HUES6 (cell line): ENCODE measurements around the gene RIN3.

Experiments used
- H3K27ac ChIP-seq: 2 replicates; pipeline ENCODE4 v1.7.0; 2013; ENCODE audit warnings: low read depth, mild to moderate bottlenecking, low read length, inconsistent platforms
- H3K27me3 ChIP-seq: 2 replicates; pipeline ENCODE4 v1.6.1; 2013; ENCODE audit warnings: low read length; ENCODE audit not compliant: control insufficient read depth, insufficient read depth
- H3K36me3 ChIP-seq: 2 replicates; pipeline ENCODE4 v1.6.1; 2013; ENCODE audit warnings: low read length; ENCODE audit not compliant: control insufficient read depth, insufficient read depth
- H3K4me1 ChIP-seq: 2 replicates; pipeline ENCODE4 v1.6.1; 2013; ENCODE audit warnings: low read length; ENCODE audit not compliant: control insufficient read depth, insufficient read depth
- H3K4me3 ChIP-seq: 2 replicates; pipeline ENCODE4 v1.5.1; 2013; ENCODE audit warnings: low read depth, low read length
- H3K9ac ChIP-seq: one replicate; pipeline ENCODE4 v1.6.1; 2013; ENCODE audit warnings: mild to moderate bottlenecking, low read length
- H3K9me3 ChIP-seq: 2 replicates; pipeline ENCODE4 v1.6.1; 2013; ENCODE audit warnings: low read depth, low read length; ENCODE audit not compliant: control insufficient read depth, insufficient read depth

Gene RIN3

DNA sequence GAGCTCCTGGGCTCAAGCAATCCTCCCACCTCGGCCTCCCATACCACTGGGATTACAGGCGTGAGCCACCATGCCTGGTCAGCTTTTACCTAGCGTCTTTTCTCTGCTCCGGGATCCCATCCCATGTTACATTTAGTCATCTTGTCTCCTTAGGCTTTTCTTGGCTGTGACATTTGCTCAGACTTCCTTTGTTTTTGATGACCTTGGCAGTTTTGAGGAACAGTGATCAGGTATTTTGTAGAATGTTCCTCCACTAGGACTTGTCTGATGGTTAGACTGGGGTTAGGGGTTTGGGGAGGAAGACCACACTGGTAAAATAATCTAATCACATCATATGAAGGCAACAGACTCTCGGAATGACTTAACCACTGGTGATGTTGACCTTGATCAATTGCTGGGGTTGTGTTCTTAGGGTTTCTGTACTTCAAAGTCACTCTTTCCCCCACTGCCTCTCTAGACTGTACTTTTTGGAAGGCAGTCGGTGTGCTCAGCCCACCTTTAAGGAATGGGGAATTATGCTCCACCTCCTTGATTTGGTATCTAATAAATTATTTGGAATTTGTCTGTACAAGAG, 48.4 kb downstream of the RIN3 start:
- no peak overlapping the region for H3K27ac ChIP-seq
- no peaks in the 10 kb centered on the region for H3K4me1 ChIP-seq
- no peak overlapping the region for H3K4me3 ChIP-seq
- no peaks in the 10 kb centered on the region for H3K27me3 ChIP-seq
- peaks cover 8% of the 10 kb centered on the region for H3K9me3 ChIP-seq
- H3K36me3 ChIP-seq: no peaks in the 10 kb centered on the region
- no peak overlapping the region for H3K9ac ChIP-seq

DNA sequence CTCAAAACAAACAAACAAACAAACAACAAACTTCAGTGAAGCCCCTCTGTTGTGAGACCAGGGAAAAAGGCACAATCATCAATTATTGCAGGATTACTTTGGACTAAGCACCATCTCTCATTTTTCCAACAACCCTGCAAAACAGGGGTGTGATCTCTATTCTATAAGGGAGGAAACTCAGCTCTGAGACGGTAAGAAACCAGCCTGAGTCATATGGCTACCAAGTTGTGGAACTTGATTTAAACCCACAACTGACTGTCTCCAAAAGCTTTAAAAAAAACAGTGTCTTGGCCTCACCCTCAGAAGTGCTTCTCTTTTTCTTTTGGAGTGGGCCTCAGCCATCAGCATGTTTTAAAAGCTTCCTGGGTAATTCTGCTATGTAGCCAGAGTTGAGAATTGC, 49.8 kb downstream of the RIN3 start:
- H3K27ac ChIP-seq: no peak overlapping the region
- no peaks in the 10 kb centered on the region for H3K27me3 ChIP-seq
- H3K4me1 ChIP-seq: no peaks in the 10 kb centered on the region
- no peaks in the 10 kb centered on the region for H3K36me3 ChIP-seq
- H3K4me3 ChIP-seq: no peak overlapping the region
- no peak overlapping the region for H3K9ac ChIP-seq
- peaks cover 13% of the 10 kb centered on the region for H3K9me3 ChIP-seq

DNA sequence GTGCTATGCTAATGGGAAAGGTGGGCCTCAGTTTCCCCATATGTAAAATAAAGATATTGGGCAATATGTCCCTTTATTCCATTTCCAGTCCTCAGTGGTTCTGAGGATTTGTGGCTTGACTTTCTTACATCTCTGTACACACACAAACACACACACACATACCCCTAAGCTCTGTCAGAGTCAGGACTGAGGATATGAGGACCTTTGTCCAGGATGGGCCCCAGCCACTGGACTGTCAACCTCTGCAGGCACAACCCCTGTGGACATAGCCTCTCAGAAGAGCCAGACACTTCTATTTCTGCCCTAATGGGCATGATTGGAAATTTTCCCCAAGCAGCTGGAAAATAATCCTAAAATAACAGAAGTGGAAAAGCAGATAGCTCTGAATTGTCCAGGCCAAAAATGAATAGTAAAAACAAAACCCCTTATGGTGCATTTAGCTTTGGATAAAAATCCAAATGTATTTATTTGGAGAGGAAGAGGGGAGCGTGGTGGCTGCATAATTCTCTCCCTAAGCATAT, 50.2 kb downstream of the RIN3 start:
- Histone ChIP-seq H3K27ac (no peak overlapping the region), H3K9ac (no peak overlapping the region)

DNA sequence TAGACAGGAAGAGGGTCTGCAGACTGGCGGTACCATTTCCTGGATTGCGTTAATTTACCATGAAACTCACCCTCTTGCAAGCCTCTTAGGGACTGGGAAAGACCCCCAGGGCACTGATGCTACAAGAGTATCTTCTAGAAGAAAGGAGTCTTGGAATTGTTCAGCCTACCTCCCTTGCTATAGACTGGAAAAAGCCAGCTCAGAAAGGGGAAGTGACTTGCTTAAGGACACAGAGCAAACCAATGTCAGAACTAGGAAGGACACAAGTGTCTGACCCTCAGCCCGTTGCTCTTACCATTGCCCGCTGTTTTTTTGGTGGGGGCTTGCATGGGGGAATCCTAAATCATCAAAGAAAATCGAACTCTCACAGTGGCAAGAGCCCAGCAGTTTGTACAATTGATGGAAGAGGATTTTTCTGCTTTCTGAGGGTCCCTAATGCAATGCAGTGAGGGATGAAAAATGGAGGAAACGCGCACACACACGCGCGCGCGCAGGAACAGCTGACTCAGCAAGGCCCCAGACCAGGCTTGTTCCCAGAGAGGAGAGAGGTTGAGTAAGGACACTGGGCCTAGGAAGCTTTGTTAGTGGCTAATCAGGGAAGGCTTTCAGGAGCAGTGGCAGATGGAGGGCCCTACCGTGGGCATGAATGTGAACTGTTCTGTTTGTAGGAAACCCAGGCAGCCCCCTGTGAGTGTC, 50.9 kb downstream of the RIN3 start:
- Histone ChIP-seq H3K4me3 (no peak overlapping the region), H3K36me3 (no peaks in the 10 kb centered on the region), H3K9me3 (peaks cover 13% of the 10 kb centered on the region), H3K4me1 (no peaks in the 10 kb centered on the region), H3K27me3 (no peaks in the 10 kb centered on the region), H3K27ac (no peak overlapping the region), H3K9ac (no peak overlapping the region)

More for the DNA sequence above, 50.2 kb downstream of the RIN3 start:
- H3K4me3 ChIP-seq: no peak overlapping the region
- peaks cover 13% of the 10 kb centered on the region for H3K9me3 ChIP-seq
- H3K36me3 ChIP-seq: no peaks in the 10 kb centered on the region
- H3K27me3 ChIP-seq: no peaks in the 10 kb centered on the region
- no peaks in the 10 kb centered on the region for H3K4me1 ChIP-seq

DNA sequence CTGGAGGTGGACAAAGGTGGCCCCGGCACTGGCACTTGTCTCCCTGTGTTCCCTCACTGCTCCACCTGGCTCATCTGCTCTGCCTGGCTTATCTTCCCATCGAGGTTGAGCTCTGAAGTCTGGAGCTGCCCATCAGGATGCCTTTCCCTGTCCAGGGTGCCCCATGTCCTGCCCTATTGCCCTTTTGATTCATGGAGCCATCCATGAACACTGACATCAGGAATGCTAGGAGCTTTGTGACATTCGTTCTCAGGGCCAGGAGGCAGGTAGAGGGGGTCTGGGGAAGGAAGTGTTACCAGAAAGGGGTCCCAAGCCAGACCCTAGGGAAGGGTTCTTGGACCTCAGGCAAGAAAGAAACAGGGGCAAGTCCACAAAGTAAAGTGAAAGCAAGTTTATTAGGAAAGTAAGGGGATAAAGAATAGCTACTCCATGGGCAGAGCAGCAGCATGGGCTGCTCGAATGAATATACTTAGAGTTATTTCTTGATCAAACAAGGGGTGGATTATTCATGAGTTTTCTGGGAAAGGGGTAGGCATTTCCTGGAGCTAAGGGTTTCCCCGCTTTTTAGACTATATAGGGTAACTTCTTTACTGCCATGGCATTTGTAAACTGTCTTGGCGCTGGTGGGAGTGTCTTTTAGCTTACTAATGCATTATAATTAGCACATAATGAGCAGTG, 51.6 kb downstream of the RIN3 start:
- H3K9ac ChIP-seq: no peak overlapping the region
- no peak overlapping the region for H3K27ac ChIP-seq
- H3K27me3 ChIP-seq: no peaks in the 10 kb centered on the region

DNA sequence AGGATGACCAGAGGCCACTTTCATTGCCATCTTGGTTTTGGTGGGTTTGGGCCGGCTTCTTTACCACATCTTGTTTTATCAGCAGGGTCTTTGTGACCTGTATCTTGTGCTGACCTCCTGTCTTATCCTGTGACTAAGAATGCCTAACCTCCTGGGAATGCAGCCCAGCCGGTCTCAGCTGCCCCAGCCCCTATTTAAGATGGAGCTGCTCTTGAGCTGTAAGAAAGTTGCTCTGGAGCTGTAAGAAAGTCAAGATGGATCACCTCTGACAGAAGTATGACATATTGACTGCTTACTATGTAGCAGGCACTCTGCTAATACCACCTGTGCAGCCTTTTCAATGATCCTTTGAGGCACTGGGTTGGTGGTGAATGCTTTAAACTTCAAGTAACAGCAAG, 52.1 kb downstream of the RIN3 start:
- H3K9me3 ChIP-seq: peaks cover 13% of the 10 kb centered on the region
- no peaks in the 10 kb centered on the region for H3K36me3 ChIP-seq
- no peak overlapping the region for H3K4me3 ChIP-seq
- H3K4me1 ChIP-seq: no peaks in the 10 kb centered on the region
- no peaks in the 10 kb centered on the region for H3K27me3 ChIP-seq
- H3K9ac ChIP-seq: no peak overlapping the region
- no peak overlapping the region for H3K27ac ChIP-seq

More for the DNA sequence above, 51.6 kb downstream of the RIN3 start:
- no peaks in the 10 kb centered on the region for H3K4me1 ChIP-seq
- H3K9me3 ChIP-seq: peaks cover 13% of the 10 kb centered on the region
- H3K36me3 ChIP-seq: no peaks in the 10 kb centered on the region
- no peak overlapping the region for H3K4me3 ChIP-seq

DNA sequence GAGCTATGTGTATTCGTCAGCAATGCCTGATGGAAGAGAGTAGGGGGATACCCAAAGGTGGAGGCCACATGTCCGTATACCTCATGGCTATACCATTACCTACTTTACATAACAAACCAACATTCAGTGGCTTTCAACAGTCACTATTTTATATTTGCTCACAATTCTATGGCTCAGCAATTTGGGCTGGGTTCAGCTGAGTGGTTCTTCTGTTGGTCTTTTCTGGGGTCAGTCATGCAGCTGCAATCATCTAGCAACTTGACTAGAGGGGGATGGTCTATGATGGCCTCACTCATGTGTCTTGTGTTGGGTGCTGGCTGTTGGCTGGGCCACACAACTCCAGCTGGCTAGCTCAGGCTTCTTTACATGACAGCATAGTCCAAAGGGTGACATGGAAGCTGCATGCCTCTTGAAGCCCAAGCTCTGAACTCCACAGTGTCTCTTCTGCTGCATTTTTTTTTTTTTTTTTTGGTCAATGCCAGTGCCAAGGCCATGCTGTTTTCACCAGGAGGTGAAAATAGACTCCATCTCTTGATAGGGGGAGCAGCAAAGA, 53.7 kb downstream of the RIN3 start:
- Histone ChIP-seq H3K9ac (no peak overlapping the region), H3K36me3 (no peaks in the 10 kb centered on the region), H3K4me3 (no peak overlapping the region), H3K4me1 (no peaks in the 10 kb centered on the region), H3K9me3 (peaks cover 13% of the 10 kb centered on the region), H3K27me3 (no peaks in the 10 kb centered on the region), H3K27ac (no peak overlapping the region)

DNA sequence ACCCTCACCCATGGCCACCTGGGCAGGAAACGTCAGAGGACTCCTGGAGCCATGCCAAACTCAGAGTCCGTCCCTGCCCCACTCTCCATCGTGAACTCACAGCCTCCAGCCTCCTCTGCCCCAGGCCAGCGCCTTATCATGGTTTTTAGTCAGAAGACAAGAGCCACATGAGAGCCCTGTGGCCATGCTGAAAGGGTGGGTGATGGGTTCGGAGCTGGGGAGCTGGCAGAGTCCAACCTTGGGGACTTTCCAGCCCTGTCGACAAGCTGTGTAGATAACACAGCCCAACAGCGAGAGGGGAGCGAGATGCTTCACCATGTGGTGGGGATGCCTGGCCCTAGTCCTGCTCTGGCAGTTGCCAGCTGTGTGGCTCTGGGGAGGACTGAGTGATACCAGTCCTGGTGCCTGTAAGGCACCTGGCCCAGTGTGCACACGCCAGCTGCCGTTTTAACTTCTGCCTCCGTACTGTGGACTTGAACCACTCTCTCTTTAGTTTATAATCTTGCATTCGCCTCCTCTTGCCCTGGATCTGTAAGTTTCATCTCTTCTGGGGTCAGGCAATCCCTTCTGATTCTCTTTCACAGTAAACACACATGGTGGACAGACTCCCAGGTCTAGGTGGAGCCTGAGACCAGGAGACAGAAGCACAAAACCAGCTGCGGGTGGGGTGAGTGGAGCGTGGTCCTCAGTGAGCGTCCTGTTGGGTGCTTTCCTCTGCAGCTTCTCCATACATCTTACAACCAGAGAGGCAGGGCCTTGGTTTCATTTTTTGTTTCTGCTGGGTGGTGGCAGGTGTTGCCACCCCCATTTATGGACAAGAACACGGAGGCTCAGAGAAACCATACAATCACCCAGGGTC, 55.3 kb downstream of the RIN3 start:
- no peaks in the 10 kb centered on the region for H3K36me3 ChIP-seq
- peaks cover 8% of the 10 kb centered on the region for H3K4me1 ChIP-seq
- no peak overlapping the region for H3K9ac ChIP-seq
- no peak overlapping the region for H3K4me3 ChIP-seq
- no peaks in the 10 kb centered on the region for H3K27me3 ChIP-seq
- H3K27ac ChIP-seq: no peak overlapping the region
- peaks cover 13% of the 10 kb centered on the region for H3K9me3 ChIP-seq

DNA sequence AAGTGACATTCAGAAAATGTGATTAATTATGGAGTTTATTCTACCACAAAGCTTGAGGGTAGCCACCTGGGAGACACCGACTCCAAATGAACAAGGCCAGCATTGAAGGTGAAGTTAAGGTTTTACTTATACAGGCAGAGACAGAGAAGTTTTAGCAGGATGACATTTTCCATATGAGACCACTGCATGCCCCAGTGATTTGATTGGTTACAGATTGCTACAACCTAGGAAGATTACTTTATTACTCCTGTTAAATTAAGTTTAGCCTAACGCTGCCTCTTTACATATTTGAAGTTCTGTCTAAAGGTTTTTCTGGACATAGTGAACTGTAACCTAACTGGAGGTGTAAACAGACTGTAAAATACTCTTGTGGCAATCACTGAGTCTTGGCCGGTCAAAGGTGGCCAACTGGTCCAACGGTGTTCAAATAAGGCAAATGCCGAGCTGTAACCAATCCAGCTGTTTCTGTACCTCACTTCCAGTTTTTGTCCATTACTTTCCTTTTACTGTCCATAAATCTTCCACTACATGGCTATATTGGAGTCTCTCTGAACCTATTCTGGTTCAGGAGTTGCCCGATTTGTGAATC, 57.2 kb downstream of the RIN3 start:
- Histone ChIP-seq H3K27ac (no peak overlapping the region), H3K36me3 (no peaks in the 10 kb centered on the region), H3K27me3 (no peaks in the 10 kb centered on the region), H3K9me3 (peaks cover 13% of the 10 kb centered on the region), H3K4me1 (peaks cover 9% of the 10 kb centered on the region), H3K9ac (no peak overlapping the region), H3K4me3 (no peak overlapping the region)

DNA sequence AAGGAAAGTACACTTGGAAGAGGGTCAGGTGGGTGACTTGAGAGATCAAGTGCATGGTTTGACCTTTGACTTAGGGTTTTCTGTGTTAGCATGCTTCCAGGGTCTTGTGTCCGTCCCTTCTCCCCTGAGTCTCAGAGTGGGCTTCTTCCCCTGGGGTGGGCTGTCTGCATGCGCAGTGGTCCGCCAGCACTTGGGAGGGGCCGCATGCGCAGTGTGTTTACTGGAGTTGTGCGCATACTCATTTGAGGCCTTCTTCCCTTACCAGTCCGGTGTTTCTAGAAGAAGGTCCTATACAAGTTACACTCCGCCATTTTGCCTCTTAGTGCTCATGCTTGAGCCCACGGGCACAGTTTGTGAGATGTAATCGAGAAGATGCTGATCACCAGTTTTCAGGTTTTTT, 58.5 kb downstream of the RIN3 start:
- H3K4me1 ChIP-seq: peaks cover 9% of the 10 kb centered on the region
- no peak overlapping the region for H3K27ac ChIP-seq
- H3K4me3 ChIP-seq: no peak overlapping the region

More for the DNA sequence above, 58.5 kb downstream of the RIN3 start:
- Histone ChIP-seq H3K9me3 (peaks cover 4% of the 10 kb centered on the region), H3K27me3 (no peaks in the 10 kb centered on the region), H3K36me3 (no peaks in the 10 kb centered on the region), H3K9ac (no peak overlapping the region)
